C4-2B (cell line): Measurements from ENCODE around the gene OR3A3.

Source experiments
- ZFX ChIP-seq: fragments of 450-650 bp; IDR thresholded peaks from 2 replicates; pipeline ENCODE4 v1.6.1; 2017
- TF ChIP-seq, protein P1 (sequence below): fragments of 450-650 bp; conservative IDR thresholded peaks from 2 replicates; pipeline ENCODE4 v1.5.1; 2017; ENCODE audit warnings: mild to moderate bottlenecking

GRCh38 chr17:3411070-3411469 is at the start of gene OR3A3:
- TF ChIP-seq, protein P1, sequence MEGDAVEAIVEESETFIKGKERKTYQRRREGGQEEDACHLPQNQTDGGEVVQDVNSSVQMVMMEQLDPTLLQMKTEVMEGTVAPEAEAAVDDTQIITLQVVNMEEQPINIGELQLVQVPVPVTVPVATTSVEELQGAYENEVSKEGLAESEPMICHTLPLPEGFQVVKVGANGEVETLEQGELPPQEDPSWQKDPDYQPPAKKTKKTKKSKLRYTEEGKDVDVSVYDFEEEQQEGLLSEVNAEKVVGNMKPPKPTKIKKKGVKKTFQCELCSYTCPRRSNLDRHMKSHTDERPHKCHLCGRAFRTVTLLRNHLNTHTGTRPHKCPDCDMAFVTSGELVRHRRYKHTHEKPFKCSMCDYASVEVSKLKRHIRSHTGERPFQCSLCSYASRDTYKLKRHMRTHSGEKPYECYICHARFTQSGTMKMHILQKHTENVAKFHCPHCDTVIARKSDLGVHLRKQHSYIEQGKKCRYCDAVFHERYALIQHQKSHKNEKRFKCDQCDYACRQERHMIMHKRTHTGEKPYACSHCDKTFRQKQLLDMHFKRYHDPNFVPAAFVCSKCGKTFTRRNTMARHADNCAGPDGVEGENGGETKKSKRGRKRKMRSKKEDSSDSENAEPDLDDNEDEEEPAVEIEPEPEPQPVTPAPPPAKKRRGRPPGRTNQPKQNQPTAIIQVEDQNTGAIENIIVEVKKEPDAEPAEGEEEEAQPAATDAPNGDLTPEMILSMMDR: no peak
- TF ChIP-seq ZFX: no peak
